GM08714 (cell line): ENCODE results near the gene TEAD4.
"Not testable (repeated sequence)": the region's sequence is repeated elsewhere in the genome, so short reads cannot be mapped to it uniquely, and the experiment has no call there.

Experiments used
- H3K4me3 ChIP-seq: fragments of 200-500 bp; sonication (Bioruptor generic); 2 replicates; pipeline ENCODE4 v1.5.1; 2014; ENCODE audit warnings: mild to moderate bottlenecking, low read length, inconsistent platforms
- ZNF274 ChIP-seq: IDR thresholded peaks from 2 replicates; pipeline ENCODE4 v1.6.1; 2012; ENCODE audit warnings: mild to moderate bottlenecking, low read depth, low read length

The TEAD4 gene

DNA sequence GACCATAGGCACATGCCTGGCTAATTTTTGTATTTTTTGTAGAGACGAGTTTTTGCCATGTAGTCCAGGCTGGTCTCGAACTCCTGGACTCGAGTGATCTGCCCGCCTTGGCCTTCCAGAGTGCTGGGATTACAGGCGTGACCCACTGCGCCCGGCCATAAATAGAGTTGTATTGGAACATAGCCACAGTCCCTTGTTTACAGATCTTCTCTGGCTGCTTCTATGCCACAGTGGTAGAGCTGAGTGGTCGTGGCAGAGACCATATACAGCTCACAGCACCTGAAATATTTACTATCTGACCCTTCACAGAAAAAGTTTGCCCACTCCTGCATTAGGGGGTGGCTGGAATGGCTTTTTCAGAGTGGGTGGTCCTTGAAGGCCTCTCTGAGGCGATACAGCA lies 90.0 kb downstream of the TEAD4 start:
- TF ChIP-seq ZNF274, result no peak
- no peak overlapping the region for H3K4me3 ChIP-seq

DNA sequence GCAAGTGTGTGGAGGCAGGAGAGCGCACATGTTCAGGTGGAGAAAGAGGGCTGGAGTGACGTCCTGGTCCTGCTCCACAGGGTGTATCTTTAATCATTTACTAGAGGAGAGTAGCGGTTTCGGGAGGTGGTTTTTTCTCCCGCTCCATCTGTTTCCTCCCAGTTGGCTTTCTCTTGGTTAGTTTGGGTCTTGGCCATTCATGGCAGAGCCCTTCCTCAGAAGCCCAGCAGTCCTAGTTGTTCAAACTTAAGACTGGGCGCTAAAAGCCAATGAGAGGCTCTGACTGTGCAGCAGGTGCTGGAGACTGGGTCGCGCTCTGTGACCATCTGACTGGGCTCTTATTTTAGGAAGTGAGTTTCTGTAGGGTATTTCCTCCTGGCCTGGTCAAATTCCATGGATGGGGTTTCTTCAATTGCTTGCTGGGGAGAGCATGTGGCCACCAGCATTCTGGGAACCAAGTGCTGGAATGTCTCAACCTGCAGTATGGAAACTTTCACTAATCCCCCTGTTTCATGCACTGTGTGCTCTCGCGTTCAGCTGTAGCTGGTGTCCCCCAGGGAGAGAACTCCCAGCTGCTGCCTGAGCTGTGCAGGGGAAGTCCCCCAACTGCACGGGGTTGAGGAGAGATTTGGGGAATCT lies 90.5 kb downstream of the TEAD4 start:
- no peak overlapping the region for H3K4me3 ChIP-seq
- TF ChIP-seq ZNF274, result no peak

DNA sequence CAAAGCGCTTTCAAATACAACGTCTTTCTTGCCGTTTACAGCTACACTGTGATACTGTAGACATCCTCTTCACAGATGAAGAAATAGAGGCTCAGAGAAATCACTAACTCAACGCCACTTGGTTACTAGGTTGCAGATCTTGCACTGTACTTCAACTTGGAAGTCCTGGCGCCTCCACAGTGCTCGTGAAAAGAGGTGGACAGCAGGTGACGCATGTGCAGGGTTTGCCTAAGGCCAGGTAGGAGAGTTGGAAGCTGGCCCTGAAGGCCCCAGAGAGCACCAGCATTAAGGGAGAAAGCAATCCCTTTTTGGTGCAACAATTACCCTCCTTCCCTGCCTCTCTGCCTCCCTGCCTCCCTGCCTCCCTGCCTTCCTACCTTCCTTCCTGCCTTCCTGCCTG lies 95.2 kb downstream of the TEAD4 start:
- no peak overlapping the region for H3K4me3 ChIP-seq
- TF ChIP-seq ZNF274, result no peak

DNA sequence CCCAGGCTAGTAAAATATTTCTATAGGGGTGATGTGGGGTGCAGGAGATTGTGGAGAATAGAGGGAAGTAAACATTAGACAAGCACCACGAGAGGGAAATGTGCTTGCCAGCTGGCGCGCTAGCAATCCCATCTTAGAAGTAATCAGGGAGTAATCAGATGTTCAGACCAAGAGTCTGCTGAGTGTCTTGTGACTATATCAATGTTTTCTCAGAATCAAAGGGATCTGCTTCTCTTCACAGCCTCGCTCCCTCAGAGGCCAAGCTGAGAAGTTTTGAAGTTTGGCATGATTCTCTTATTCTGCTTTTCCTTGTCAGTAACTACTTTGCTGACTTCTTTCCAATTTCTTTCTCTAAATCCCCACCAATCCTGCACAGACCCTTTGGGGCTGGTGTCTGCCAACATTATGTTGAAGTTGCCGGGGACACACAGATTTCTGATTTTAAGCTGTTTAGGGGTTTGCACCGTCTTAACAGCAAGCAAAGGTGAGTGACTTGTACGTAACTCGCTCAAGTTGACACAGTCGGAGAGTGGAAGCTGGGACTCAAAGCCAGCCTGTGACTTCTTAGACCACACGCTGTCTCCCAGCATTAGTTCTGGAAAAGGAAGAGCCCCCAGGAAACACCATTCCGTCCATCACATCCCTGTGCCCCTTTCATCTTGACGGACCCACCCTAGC lies 96.0 kb downstream of the TEAD4 start:
- H3K4me3 ChIP-seq, result no peak overlapping the region
- no peak for TF ChIP-seq ZNF274

DNA sequence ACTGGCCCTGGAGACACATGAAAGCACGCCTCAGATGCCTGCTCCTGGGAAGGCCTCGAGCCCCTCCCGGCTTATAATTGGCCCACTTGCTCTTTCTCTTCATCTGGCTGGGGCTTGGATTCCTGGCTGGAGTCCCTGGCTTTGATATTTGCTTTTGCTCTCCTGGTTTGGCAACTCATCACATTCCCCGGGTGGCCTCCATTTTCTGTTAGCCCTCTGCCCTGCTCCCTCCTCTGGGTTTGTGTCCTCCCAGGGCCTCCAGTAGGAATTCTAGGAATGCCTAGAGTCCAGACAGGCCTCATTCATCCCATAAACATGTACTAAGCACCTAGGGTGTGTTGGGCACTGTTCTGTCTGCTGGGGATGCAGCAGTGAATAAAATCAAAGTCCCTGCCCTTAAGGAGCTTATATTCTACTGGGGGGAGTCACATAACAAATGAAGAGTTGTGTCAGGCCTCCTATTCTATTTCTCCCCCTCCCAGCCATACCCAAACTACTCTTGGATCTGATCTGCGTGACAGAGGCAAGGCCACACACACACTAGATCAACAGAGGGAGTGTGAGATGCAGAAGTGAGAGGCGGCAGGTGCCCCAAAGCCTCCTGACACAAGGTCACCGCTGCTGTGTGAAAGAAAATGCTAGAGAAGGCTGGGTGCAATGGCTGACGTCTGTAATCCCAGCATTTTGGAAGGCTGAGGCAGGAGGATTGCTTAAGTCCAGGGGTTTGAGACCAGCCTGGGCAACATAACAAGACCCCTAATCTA lies 96.7 kb downstream of the TEAD4 start:
- TF ChIP-seq ZNF274, result no peak

DNA sequence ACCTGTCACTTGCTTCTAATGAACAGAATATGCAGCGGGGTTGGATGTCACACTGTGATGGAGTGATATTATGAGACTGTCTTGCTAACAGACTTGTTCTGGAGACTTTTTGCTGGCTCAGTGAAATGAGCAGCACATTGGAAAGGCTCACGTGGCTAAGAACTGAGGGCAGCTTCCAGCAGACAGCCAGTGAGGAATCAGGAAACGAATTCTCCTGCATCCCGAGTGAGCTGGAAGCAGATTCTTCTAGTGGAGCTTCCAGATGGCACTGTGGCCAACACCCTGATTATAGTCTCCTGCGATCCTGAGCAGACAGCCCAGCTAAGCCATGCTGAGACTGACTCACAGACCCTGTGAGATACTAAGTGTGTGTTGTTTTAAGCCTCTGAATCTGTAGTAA lies 101.9 kb downstream of the TEAD4 start:
- no peak overlapping the region for H3K4me3 ChIP-seq
- no peak for TF ChIP-seq ZNF274

More for the DNA sequence above, 96.7 kb downstream of the TEAD4 start:
- H3K4me3 ChIP-seq, result no peak overlapping the region

DNA sequence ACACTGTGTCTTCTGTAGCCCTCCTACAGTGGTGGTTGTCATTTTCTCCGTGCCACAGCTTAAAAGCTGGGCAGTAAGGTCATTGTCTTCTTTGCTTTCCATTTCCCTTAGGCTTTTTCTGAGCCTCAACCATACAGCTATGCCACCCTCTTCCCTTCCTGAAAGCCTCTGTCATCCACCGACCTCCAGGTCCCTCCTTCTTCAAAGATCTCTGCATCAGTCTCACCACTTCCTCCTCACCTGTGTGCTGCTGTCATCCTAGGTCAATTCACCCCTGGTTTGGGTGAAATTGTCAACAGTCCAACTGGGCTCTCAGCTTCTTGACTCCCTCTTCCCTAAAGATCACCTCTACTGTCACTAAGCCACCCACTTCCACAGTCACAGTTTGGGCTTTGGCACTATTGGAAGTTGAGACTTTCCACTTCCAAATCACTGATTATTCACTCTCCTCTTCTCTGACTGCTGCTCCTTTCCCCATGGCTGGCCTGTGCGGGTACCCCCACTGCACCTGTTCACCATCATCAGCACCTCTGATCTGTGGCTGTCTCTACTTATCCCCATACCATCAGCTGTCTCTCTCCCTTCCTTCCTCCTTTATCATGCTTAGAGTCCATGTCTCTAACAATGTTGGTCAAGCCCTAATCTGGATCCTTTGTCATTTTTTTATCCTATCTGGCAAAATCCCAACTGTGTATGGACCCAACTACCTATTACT lies 102.5 kb downstream of the TEAD4 start:
- TF ChIP-seq ZNF274, result no peak
- no peak overlapping the region for H3K4me3 ChIP-seq

DNA sequence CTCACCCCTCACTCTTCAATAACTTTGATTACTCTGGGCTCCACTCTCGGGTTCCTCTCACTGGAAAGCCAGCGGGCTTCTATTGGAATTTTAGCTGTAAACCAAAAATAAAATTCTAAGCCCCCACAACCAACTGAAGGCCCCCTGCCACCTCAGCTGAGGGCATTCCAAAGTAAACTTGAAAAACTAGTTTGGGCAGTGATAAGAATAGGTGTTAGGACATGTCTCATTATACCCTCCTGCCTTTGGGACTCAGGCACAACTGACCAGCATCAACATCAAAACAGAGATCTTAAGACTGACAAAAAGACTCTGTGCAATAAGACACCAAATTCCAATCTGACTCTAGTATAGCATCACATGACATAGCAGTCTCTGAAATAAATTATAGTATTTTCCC lies 106.1 kb downstream of the TEAD4 start:
- H3K4me3 ChIP-seq, result no peak overlapping the region
- TF ChIP-seq ZNF274, result no peak

DNA sequence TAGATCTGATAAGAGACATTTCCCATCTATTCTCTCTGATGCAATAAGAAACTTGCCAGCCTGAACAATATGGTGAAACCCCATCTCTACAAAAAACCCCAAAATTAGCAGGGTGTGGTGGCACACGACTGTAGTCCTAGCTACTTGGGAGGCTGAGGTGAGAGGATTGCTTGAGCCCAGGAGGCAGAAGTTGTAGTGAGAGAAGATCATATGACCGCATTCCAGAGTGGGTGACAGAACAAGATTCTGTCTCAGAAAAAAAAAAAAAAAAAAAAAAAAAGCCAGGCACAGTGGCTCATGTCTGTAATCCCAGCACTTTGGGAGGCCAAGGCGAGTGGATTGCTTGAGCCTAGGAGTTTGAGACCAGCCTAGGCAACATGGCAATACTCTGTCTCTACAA lies 106.6 kb downstream of the TEAD4 start:
- not testable (repeated sequence) for H3K4me3 ChIP-seq

DNA sequence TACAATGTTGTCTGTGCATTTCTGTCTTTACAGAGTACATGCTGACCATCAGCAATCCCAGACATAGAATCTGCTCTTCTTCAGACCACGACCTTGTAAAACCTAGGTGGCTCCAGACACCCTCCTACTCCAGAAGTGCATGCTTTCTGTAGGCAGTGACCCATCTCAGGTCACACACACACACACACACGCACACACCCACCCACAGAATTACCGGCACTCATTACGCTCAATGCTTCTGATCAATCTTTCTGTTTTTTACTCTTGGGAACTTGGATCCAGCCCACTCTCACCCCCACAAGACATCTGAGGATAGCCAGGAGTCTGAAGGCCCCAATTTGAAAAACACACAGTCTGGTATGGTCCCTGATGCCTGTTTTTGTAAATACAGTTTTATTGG lies 110.5 kb downstream of the TEAD4 start:
- no peak for TF ChIP-seq ZNF274
- H3K4me3 ChIP-seq, result no peak overlapping the region

DNA sequence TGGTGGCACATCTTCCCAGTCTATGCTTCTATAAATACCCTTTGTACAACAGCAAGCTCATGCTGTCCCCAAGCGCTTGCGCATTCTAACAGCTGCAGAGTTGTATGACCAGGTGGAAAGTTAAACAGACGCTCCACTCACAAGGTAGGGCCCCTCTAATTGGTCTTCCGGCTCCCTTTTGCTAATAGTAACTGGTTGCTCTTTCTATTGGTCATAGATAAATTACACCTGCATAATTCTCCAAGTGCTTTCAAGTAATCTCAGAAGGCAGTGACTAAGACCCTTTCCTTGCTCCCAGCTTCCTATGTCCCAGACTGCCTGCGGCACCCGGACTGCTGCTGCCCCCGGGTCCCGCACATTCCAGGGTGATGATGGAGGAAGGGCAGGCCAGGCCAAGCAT lies 111.9 kb downstream of the TEAD4 start:
- TF ChIP-seq ZNF274, result no peak
- no peak overlapping the region for H3K4me3 ChIP-seq

DNA sequence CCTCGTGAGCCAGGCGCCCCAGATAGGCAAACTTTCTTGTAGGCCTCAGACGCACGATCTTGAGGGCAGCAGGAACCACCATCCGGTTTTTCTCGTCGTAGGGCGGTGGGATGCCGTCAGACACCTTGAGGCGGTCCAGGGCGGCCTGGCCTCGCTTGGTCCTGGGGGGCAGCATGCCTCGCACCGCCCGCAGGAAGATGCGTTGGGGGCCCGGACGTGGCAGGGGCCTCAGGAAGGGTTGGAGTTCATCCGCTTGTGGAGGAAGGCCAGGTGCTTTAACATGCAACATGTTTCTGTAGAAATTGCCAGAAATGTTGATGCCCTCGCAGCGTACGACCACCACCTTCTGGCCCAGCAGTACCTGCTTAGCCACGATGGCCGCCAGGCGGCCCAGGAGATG lies 112.5 kb downstream of the TEAD4 start:
- TF ChIP-seq ZNF274, result no peak
- no peak overlapping the region for H3K4me3 ChIP-seq

DNA sequence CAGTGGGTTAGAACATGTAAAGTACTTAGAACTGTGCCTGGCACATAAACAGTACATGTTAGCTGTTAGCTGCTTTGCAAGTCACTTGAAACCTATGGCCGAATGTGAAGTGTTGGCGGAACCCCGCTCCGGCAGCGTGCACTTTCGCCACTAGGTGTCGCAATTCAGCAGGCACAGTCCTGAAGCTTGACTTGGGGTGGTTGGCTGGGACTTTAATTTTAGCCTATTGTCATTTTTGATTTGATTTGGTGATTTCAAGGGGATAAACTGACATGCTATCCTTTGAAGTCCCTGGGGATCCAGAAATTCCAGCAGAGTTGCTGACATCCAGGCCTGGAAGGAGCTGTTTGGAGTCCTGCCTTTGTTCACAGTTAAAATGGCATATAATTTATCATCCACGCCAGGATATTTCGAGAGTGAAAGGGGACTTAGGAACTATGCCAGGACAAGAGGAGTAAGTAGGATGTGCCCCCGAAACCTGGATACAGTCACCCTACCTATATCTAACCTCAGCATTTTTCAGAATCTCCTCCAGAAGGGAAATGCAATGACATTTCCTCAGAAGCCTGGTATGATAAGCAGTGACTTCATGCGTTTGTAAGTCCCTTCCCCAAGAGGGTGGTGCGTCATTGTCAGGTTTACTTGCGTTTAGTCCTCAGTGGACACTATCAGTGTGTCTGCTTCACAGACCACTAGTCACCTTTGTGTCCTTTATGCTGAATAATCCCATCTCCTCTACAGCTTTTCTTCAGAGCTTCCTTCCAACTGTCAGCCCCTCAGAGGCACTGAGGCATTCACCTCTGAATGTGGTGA lies 114.4 kb downstream of the TEAD4 start:
- no peak overlapping the region for H3K4me3 ChIP-seq
- TF ChIP-seq ZNF274, result no peak

DNA sequence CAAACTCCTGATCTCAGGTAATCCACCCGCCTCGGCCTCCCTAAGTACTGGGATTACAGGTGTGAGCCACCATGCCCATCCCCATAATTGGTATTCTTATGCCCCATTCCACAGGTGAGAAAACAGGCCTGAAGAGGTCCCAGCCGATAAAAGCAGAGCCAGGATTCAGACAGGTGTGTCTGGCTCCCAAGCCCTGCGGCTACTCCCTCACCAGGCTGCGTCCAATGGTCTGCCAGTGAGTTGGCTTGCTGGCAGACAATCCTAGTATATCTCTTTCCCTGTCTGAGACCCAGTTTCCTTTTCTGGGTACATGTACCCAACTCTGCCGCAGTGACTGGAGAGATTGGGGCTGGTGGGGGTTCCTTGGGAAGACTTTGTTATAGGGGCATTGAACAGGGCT lies 116.1 kb downstream of the TEAD4 start:
- no peak for TF ChIP-seq ZNF274
- no peak overlapping the region for H3K4me3 ChIP-seq
